ENCODE data around the gene ADCK1.

DNA sequence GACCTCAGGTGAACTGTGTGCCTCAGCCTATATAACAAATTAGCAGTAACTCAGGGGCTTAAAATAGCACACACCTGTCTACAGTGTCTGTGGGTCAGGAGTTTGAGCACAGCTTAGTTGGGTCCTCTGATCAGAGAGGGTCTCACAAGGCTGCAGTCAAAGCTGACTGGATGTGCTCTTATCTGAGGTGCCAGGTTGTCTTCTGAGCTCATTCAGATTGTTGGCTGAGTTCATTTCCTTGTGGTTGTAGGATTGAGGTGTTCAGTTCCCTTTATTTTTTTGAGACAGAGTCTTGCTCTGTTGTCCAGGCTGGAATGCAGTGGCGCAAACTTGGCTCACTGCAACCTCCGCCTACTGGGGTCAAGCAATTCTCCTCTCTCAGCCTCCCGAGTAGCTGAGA is 164.7 kb downstream of the ADCK1 start:
- TF ChIP-seq, protein P1, sequence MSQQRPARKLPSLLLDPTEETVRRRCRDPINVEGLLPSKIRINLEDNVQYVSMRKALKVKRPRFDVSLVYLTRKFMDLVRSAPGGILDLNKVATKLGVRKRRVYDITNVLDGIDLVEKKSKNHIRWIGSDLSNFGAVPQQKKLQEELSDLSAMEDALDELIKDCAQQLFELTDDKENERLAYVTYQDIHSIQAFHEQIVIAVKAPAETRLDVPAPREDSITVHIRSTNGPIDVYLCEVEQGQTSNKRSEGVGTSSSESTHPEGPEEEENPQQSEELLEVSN (IDR thresholded peaks at IDR 0.05; ENCODE audit: borderline replicate concordance, low read depth) = no peak
- TF ChIP-seq, protein P2, sequence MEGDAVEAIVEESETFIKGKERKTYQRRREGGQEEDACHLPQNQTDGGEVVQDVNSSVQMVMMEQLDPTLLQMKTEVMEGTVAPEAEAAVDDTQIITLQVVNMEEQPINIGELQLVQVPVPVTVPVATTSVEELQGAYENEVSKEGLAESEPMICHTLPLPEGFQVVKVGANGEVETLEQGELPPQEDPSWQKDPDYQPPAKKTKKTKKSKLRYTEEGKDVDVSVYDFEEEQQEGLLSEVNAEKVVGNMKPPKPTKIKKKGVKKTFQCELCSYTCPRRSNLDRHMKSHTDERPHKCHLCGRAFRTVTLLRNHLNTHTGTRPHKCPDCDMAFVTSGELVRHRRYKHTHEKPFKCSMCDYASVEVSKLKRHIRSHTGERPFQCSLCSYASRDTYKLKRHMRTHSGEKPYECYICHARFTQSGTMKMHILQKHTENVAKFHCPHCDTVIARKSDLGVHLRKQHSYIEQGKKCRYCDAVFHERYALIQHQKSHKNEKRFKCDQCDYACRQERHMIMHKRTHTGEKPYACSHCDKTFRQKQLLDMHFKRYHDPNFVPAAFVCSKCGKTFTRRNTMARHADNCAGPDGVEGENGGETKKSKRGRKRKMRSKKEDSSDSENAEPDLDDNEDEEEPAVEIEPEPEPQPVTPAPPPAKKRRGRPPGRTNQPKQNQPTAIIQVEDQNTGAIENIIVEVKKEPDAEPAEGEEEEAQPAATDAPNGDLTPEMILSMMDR (IDR thresholded peaks at IDR 0.05) = no peak
- no peak for TF ChIP-seq JUN (IDR thresholded peaks at IDR 0.05)
- TF ChIP-seq, protein P3, sequence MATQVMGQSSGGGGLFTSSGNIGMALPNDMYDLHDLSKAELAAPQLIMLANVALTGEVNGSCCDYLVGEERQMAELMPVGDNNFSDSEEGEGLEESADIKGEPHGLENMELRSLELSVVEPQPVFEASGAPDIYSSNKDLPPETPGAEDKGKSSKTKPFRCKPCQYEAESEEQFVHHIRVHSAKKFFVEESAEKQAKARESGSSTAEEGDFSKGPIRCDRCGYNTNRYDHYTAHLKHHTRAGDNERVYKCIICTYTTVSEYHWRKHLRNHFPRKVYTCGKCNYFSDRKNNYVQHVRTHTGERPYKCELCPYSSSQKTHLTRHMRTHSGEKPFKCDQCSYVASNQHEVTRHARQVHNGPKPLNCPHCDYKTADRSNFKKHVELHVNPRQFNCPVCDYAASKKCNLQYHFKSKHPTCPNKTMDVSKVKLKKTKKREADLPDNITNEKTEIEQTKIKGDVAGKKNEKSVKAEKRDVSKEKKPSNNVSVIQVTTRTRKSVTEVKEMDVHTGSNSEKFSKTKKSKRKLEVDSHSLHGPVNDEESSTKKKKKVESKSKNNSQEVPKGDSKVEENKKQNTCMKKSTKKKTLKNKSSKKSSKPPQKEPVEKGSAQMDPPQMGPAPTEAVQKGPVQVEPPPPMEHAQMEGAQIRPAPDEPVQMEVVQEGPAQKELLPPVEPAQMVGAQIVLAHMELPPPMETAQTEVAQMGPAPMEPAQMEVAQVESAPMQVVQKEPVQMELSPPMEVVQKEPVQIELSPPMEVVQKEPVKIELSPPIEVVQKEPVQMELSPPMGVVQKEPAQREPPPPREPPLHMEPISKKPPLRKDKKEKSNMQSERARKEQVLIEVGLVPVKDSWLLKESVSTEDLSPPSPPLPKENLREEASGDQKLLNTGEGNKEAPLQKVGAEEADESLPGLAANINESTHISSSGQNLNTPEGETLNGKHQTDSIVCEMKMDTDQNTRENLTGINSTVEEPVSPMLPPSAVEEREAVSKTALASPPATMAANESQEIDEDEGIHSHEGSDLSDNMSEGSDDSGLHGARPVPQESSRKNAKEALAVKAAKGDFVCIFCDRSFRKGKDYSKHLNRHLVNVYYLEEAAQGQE (IDR thresholded peaks at IDR 0.05) = no peak
- TF ChIP-seq SREBF2 (IDR thresholded peaks at IDR 0.05) = no peak
- TF ChIP-seq RAD21 (conservative IDR thresholded peaks at IDR 0.05 in 1 of 2, IDR thresholded peaks at IDR 0.05 in 1 of 2) = no peak
- no peak for TF ChIP-seq EP300 (IDR thresholded peaks at IDR 0.05)
